OCI-LY7 (cell line): Measurements from ENCODE around the gene TXN. TPM values are rescaled to one million over a fixed set of nuclear protein-coding genes. Genes with fewer than 3 reads are reported as not detected.

Source experiments
- BruUV-seq: library from RNA; stranded (reverse); fragments of 400-500 nt; replicated peaks from 2 replicates; lab custom pipeline; 2021; lab: Mats Ljungman, UMichigan
- CTCF ChIA-PET: fragments of 300-600 bp; sonication (Branson Sonifier 250); formaldehyde crosslinking; loops from one replicate; lab custom pipeline; 2022; ENCODE audit warnings: antibody characterized with exemption; ENCODE audit not compliant: unreplicated experiment; lab: Charles Lee
- POLR2A ChIA-PET: fragments of 300-600 bp; sonication (Branson Sonifier 250); formaldehyde crosslinking; loops from one replicate; lab custom pipeline; 2022; ENCODE audit warnings: antibody characterized with exemption; lab: Charles Lee
- DNase-seq: peaks from one replicate; pipeline ENCODE4 v3.0.0-alpha.2; 2015; ENCODE audit warnings: low spot score
- H2AFZ ChIP-seq: fragments of 200-600 bp; sonication (generic), shearing (Covaris generic); 2 replicates; pipeline ENCODE4 v1.6.1; 2014; ENCODE audit warnings: mild to moderate bottlenecking, antibody characterized with exemption, low read length, moderate library complexity
- H3K27ac ChIP-seq: fragments of 200-600 bp; sonication (generic); 2 replicates; pipeline ENCODE4 v1.5.1; 2014; ENCODE audit warnings: mixed run types, low read depth, mild to moderate bottlenecking, moderate library complexity, low read length, inconsistent platforms; ENCODE audit not compliant: poor library complexity, severe bottlenecking
- H3K36me3 ChIP-seq: fragments of 200-600 bp; sonication (generic); 2 replicates; pipeline ENCODE4 v1.6.1; 2014; ENCODE audit warnings: mild to moderate bottlenecking, antibody characterized with exemption, low read length, moderate library complexity, mixed read lengths; ENCODE audit not compliant: insufficient read depth
- H3K4me1 ChIP-seq: fragments of 200-600 bp; sonication (generic); 2 replicates; pipeline ENCODE4 v1.5.1; 2014; ENCODE audit warnings: mild to moderate bottlenecking, low read length; ENCODE audit not compliant: insufficient read depth, poor library complexity, severe bottlenecking
- H3K4me2 ChIP-seq: fragments of 200-600 bp; sonication (generic); 2 replicates; pipeline ENCODE4 v1.6.1; 2014; ENCODE audit warnings: mild to moderate bottlenecking, low read length
- H3K4me3 ChIP-seq: fragments of 200-600 bp; sonication (generic); 2 replicates; pipeline ENCODE4 v1.5.1; 2014; ENCODE audit warnings: mild to moderate bottlenecking, low read depth, low read length; ENCODE audit not compliant: poor library complexity, severe bottlenecking
- H3K79me2 ChIP-seq: fragments of 200-600 bp; sonication (generic); 2 replicates; pipeline ENCODE4 v1.6.1; 2016; ENCODE audit warnings: low read depth, mild to moderate bottlenecking, low read length, moderate library complexity, mixed read lengths; ENCODE audit not compliant: insufficient read depth
- H3K9me2 ChIP-seq: fragments of 200-600 bp; sonication (generic); 2 replicates; pipeline ENCODE4 v1.6.1; 2016; ENCODE audit warnings: mild to moderate bottlenecking, low read length, mixed read lengths; ENCODE audit not compliant: insufficient read depth
- H3K9me3 ChIP-seq: fragments of 200-600 bp; sonication (generic); 2 replicates; pipeline ENCODE4 v1.6.1; 2014; ENCODE audit warnings: mild to moderate bottlenecking, mixed run types, low read length, mixed read lengths
- H4K20me1 ChIP-seq: fragments of 200-600 bp; sonication (generic); 2 replicates; pipeline ENCODE4 v1.6.1; 2014; ENCODE audit warnings: mild to moderate bottlenecking, antibody characterized with exemption, low read length, moderate library complexity, mixed read lengths; ENCODE audit not compliant: insufficient read depth
- EZH2phosphoT487 ChIP-seq: fragments of 200-600 bp; sonication (generic); IDR thresholded peaks from 2 replicates; pipeline ENCODE4 v1.6.1; 2018; ENCODE audit warnings: low read depth, borderline replicate concordance, mild to moderate bottlenecking, mixed run types, antibody characterized with exemption, low read length, moderate library complexity, mixed read lengths
- intact Hi-C: fragments of 100-400 bp; cut with micrococcal nuclease; formaldehyde crosslinking; loops from one replicate; pipeline ENCODE4 v1.10.0; 2022; ENCODE audit not compliant: unreplicated experiment
- total RNA-seq, 2 experiments: library from RNA; depleted of rRNA in 1 of 2; stranded (reverse); fragments of >200 nt in 1 of 2; shearing (Covaris generic) in 1 of 2; gene quantifications; 2 replicates each; pipeline ENCODE4 v1.2.3, GENCODE V29; 2014 to 2022
- TF ChIP-seq, protein P1 (sequence below): fragments of 200-600 bp; sonication (generic); conservative IDR thresholded peaks from 2 replicates; pipeline ENCODE4 v1.5.1; 2014; ENCODE audit warnings: mild to moderate bottlenecking, antibody characterized with exemption, low read length, moderate library complexity, mixed read lengths

The TXN gene
- total RNA-seq, 2 experiments from 2014 or later: 120 to 165 TPM

DNA sequence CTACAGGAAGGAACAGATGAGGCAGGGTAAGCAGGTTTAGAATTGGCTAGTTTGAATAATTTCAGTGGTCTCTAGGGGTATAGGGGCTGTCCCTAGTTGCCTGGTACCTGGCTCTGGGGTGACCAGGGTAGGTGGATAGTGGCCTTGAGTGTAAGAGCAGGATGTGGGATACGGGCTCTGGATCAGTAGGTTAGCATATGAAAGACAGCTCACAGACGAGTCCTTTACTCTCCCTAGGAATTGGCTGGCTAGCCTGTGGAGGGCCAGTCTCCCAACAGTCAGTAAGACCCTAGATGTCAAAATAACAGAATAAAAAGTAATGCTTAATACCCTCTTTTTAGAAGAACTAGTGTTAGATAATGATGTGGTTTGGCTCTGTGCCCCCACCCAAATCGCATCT lies 31.7 kb downstream of the TXN start:
- POLR2A ChIA-PET: no interaction called here
- Histone ChIP-seq H3K9me2 (no peaks in the 10 kb centered on the region), H2AFZ (no peak overlapping the region), H3K9me3 (no peaks in the 10 kb centered on the region), H3K4me1 (no peaks in the 10 kb centered on the region), H3K27ac (no peak overlapping the region), H3K4me3 (no peak overlapping the region), H3K36me3 (no peaks in the 10 kb centered on the region), H3K79me2 (no peaks in the 10 kb centered on the region), H3K4me2 (no peak overlapping the region), H4K20me1 (no peaks in the 10 kb centered on the region)
- no peak for DNase-seq
- intact Hi-C loops: loop anchor here (10.0 kb wide), 1 partner anchor 520 kb away; no protein-coding TSS in a partner anchor
- TF ChIP-seq, protein P1, sequence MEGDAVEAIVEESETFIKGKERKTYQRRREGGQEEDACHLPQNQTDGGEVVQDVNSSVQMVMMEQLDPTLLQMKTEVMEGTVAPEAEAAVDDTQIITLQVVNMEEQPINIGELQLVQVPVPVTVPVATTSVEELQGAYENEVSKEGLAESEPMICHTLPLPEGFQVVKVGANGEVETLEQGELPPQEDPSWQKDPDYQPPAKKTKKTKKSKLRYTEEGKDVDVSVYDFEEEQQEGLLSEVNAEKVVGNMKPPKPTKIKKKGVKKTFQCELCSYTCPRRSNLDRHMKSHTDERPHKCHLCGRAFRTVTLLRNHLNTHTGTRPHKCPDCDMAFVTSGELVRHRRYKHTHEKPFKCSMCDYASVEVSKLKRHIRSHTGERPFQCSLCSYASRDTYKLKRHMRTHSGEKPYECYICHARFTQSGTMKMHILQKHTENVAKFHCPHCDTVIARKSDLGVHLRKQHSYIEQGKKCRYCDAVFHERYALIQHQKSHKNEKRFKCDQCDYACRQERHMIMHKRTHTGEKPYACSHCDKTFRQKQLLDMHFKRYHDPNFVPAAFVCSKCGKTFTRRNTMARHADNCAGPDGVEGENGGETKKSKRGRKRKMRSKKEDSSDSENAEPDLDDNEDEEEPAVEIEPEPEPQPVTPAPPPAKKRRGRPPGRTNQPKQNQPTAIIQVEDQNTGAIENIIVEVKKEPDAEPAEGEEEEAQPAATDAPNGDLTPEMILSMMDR: no peak
- no peak for TF ChIP-seq EZH2phosphoT487
- BruUV-seq: no TSS peak
- CTCF ChIA-PET: no interaction called here

DNA sequence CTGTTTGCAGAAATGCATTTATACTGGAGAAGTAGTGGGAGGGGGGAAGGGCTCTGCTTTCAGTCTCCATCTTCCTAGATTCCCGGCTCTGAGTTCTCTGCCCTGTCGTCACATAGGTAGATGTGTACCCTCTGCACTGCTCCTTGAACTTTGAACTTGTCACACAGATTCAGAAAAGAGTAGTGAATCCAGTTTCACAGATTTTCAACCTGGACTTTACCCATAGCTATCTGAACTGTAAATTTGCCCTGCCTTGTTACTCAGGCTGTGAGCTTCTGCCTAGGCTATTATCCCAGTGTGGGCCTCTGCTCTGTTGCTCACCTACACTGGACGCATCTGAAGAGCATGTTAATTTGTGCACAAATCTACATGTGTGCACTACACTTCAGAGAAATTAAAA lies 35.5 kb downstream of the TXN start:
- DNase-seq: no peak
- H2AFZ ChIP-seq: no peak overlapping the region
- CTCF ChIA-PET: no interaction called here
- H4K20me1 ChIP-seq: no peaks in the 10 kb centered on the region
- no peaks in the 10 kb centered on the region for H3K9me3 ChIP-seq
- H3K9me2 ChIP-seq: no peaks in the 10 kb centered on the region
- no peaks in the 10 kb centered on the region for H3K4me1 ChIP-seq
- H3K79me2 ChIP-seq: no peaks in the 10 kb centered on the region
- POLR2A ChIA-PET: interaction anchor here (0.8 to 1.1 kb wide), 2 partner anchors 33 to 252 kb away, joined by 3 to 5 read pairs; no protein-coding TSS in a partner anchor
- no peak overlapping the region for H3K27ac ChIP-seq
- no peaks in the 10 kb centered on the region for H3K36me3 ChIP-seq
- H3K4me3 ChIP-seq: no peak overlapping the region
- intact Hi-C loops: loop anchor here (10.0 kb wide), 1 partner anchor 516 kb away; no protein-coding TSS in a partner anchor
- H3K4me2 ChIP-seq: no peak overlapping the region
- TF ChIP-seq EZH2phosphoT487: no peak
- TF ChIP-seq, protein P1: no peak
- BruUV-seq: no TSS peak

DNA sequence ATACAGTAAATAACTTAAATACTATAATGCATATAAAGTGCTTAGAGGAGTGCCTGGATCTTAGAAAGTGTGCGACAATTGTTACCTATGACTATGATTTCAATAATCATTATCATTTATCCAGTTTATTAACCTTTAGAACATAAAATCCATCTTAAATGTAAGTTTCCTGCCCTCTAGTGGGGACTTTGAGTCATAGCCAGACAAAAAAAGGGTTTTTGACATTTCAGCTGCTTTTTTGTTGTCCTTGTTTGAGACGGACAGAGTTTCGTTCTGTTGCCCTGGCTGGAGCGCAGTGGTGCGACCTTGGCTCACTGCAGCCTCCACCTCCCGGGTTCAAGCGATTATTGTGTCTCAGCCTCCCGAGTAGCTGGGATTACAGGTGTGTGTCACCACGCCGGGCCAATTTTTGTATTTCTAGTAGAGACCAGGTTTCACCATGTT lies 38.6 kb downstream of the TXN start:
- H3K4me2 ChIP-seq: peak overlapping the region; percentile 38; the same call in 1 of the 2 replicates
- BruUV-seq: no TSS peak
- ChIA-PET POLR2A (interaction anchor here (0.6 kb wide), 1 partner anchor 34 kb away, joined by 3 read pairs; no protein-coding TSS in a partner anchor), CTCF (no interaction called here)
- intact Hi-C loops: loop anchor here (1.0 to 10.0 kb wide), 5 partner anchors 34 to 651 kb away; no protein-coding TSS in a partner anchor
- H3K9me2 ChIP-seq: no peaks in the 10 kb centered on the region
- H3K9me3 ChIP-seq: no peaks in the 10 kb centered on the region
- H3K27ac ChIP-seq: no peak overlapping the region
- no peaks in the 10 kb centered on the region for H3K79me2 ChIP-seq
- no peak for TF ChIP-seq EZH2phosphoT487
- TF ChIP-seq, protein P1: peak; percentile 91
- DNase-seq: peak; percentile 69
- H2AFZ ChIP-seq: no peak overlapping the region
- H3K4me1 ChIP-seq: peaks cover 13% of the 10 kb centered on the region
- H4K20me1 ChIP-seq: no peaks in the 10 kb centered on the region
- H3K36me3 ChIP-seq: no peaks in the 10 kb centered on the region
- H3K4me3 ChIP-seq: no peak overlapping the region
